SU-DHL-6 (cell line): Measurements from ENCODE around the gene SEPTIN3.

Experiments used
- H2AFZ ChIP-seq: fragments of 200-600 bp; sonication (generic); 2 replicates; pipeline ENCODE4 v1.6.1; 2014; ENCODE audit warnings: low read depth, mild to moderate bottlenecking, moderate library complexity, mixed read lengths, antibody characterized with exemption, low read length; ENCODE audit not compliant: severe bottlenecking
- H3F3A ChIP-seq: fragments of 200-600 bp; shearing (Covaris generic); 2 replicates; pipeline ENCODE4 v1.6.0; 2016; ENCODE audit warnings: antibody characterized with exemption, mild to moderate bottlenecking; ENCODE audit not compliant: insufficient read depth
- H3K27ac ChIP-seq: fragments of 200-600 bp; sonication (generic); 2 replicates; pipeline ENCODE4 v1.5.1; 2016; ENCODE audit warnings: low read depth, mild to moderate bottlenecking, low read length, moderate library complexity, mixed read lengths
- H3K27me3 ChIP-seq: fragments of 200-600 bp; sonication (generic), shearing (Covaris generic); 2 replicates; pipeline ENCODE4 v1.6.0; 2014; ENCODE audit warnings: mild to moderate bottlenecking, low read length
- H3K36me3 ChIP-seq: fragments of 200-600 bp; sonication (generic); 2 replicates; pipeline ENCODE4 v1.6.1; 2014; ENCODE audit warnings: mild to moderate bottlenecking, low read length, mixed read lengths
- H3K4me2 ChIP-seq: fragments of 300-600, 200-600 bp; shearing (Covaris generic), sonication (generic); 2 replicates; pipeline ENCODE4 v1.6.0; 2014; ENCODE audit warnings: low read length, low read depth, mild to moderate bottlenecking; ENCODE audit not compliant: poor library complexity, severe bottlenecking
- H3K4me3 ChIP-seq: fragments of 200-600 bp; sonication (generic); 2 replicates; pipeline ENCODE4 v1.5.1; 2014; ENCODE audit warnings: antibody characterized with exemption, low read length, mild to moderate bottlenecking, mixed read lengths; ENCODE audit not compliant: insufficient read depth, poor library complexity, severe bottlenecking
- H3K79me2 ChIP-seq: fragments of 200-600 bp; sonication (generic); 2 replicates; pipeline ENCODE4 v1.6.1; 2014; ENCODE audit warnings: mild to moderate bottlenecking, low read length, moderate library complexity; ENCODE audit not compliant: insufficient read depth
- H3K9ac ChIP-seq: fragments of 200-600 bp; sonication (generic); 2 replicates; pipeline ENCODE4 v1.7.0; 2014; ENCODE audit warnings: mild to moderate bottlenecking, low read length
- H3K9me2 ChIP-seq: fragments of 200-600 bp; sonication (generic); replicated peaks from 2 replicates; pipeline ENCODE4 v1.6.1; 2014; ENCODE audit warnings: low read length; ENCODE audit not compliant: insufficient read depth
- H3K9me3 ChIP-seq: fragments of 200-600 bp; sonication (generic); 2 replicates; pipeline ENCODE4 v1.6.1; 2014; ENCODE audit warnings: low read length, mixed read lengths; ENCODE audit not compliant: insufficient read depth
- H4K20me1 ChIP-seq: fragments of 200-600 bp; sonication (generic); 2 replicates; pipeline ENCODE4 v1.6.1; 2014; ENCODE audit warnings: low read depth, mild to moderate bottlenecking, antibody characterized with exemption, low read length, moderate library complexity, mixed read lengths
- CTCF ChIP-seq: fragments of 200-600 bp; sonication (generic); IDR thresholded peaks from one replicate; pipeline ENCODE4 v1.5.1; 2017; ENCODE audit warnings: antibody characterized with exemption, mild to moderate bottlenecking, low read length, moderate library complexity; ENCODE audit not compliant: insufficient read depth, poor library complexity, severe bottlenecking
- EZH2phosphoT487 ChIP-seq: fragments of 200-600 bp; sonication (generic), shearing (Covaris generic); conservative IDR thresholded peaks from 2 replicates; pipeline ENCODE4 v1.6.1; 2018; ENCODE audit warnings: mild to moderate bottlenecking, antibody characterized with exemption, low read length, moderate library complexity, mixed read lengths

SEPTIN3 gene

GRCh38 chr22:41996826-41997225 lies 27.6 kb downstream of the SEPTIN3 start:
- Histone ChIP-seq H3F3A (no peaks in the 10 kb centered on the region), H3K9me2 (no peaks in the 10 kb centered on the region), H3K4me3 (no peak overlapping the region), H3K27me3 (no peaks in the 10 kb centered on the region), H2AFZ (no peak overlapping the region), H4K20me1 (no peaks in the 10 kb centered on the region), H3K4me2 (no peak overlapping the region), H3K79me2 (no peaks in the 10 kb centered on the region), H3K9me3 (no peaks in the 10 kb centered on the region), H3K27ac (no peak overlapping the region), H3K9ac (no peak overlapping the region), H3K36me3 (no peaks in the 10 kb centered on the region)
- TF ChIP-seq EZH2phosphoT487 = no peak
- no peak for TF ChIP-seq CTCF

- no peaks in the 10 kb centered on the region for H3K27me3 ChIP-seq
- no peaks in the 10 kb centered on the region for H3K9me3 ChIP-seq
- peak within 1 kb of the TSS; percentile 56 for H3K4me2 ChIP-seq
- peak within 1 kb of the TSS; percentile 29; the same call in 1 of the 2 replicates for H3K9ac ChIP-seq
- H3K9me2 ChIP-seq = no peaks in the 10 kb centered on the region
- H3K4me3 ChIP-seq = peak within 1 kb of the TSS; percentile 42
- no peaks in the 10 kb centered on the region for H3F3A ChIP-seq
- H3K79me2 ChIP-seq = no peaks in the 10 kb centered on the region
- no peaks in the 10 kb centered on the region for H4K20me1 ChIP-seq
- peak within 1 kb of the TSS; percentile 85 for H2AFZ ChIP-seq
- TF ChIP-seq EZH2phosphoT487 (no peak), CTCF (no peak)
- no peaks in the 10 kb centered on the region for H3K36me3 ChIP-seq
- H3K27ac ChIP-seq = no peak within 1 kb of the TSS
These were observed 29.4 kb downstream of the SEPTIN3 start, which contains the start of gene WBP2NL for GRCh38 chr22:41998361-41999261. Gene WBP2NL, plus strand, starts transcription at chr22:41998788. Its CDS starts 31 bp downstream, at chr22:41998819.

DNA sequence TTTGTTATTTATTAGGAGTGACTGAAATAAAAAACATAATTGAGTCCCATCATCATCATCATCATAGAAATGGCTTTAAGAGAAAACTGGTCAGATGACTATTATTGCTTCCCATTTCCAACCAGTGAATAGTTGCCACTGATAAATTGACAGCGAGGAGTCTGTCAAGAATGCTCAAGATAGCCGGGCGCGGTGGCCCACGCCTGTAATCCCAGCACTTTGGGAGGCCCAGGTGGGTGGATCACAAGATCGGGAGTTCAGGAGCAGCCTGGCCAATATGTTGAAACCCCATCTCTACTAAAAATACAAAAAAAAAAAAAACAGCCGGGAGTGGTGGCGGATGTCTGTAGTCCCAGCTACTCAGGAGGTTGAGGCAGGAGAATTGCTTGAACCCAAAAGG lies 31.2 kb downstream of the SEPTIN3 start:
- Histone ChIP-seq H3K4me2 (no peak overlapping the region), H3F3A (no peaks in the 10 kb centered on the region), H3K9me2 (no peaks in the 10 kb centered on the region), H3K9ac (no peak overlapping the region), H4K20me1 (no peaks in the 10 kb centered on the region), H3K79me2 (no peaks in the 10 kb centered on the region), H3K27ac (no peak overlapping the region), H2AFZ (no peak overlapping the region), H3K4me3 (no peak overlapping the region), H3K9me3 (no peaks in the 10 kb centered on the region), H3K36me3 (no peaks in the 10 kb centered on the region), H3K27me3 (no peaks in the 10 kb centered on the region)
- TF ChIP-seq CTCF (no peak), EZH2phosphoT487 (no peak)
